Nephron progenitor cell (in vitro differentiated cells): ENCODE results near the gene ELMO1.

ENCODE experiments used
- DNase-seq: peaks from one replicate; pipeline ENCODE4 v3.0.0; 2021
- H3K27ac Mint-ChIP-seq: 2 replicates; pipeline ENCODE4 v1.8.0; 2021; ENCODE audit warnings: mild to moderate bottlenecking, moderate library complexity, mixed read lengths
- H3K27me3 Mint-ChIP-seq: 2 replicates; pipeline ENCODE4 v1.8.0; 2021; ENCODE audit warnings: mild to moderate bottlenecking, low read depth, mixed read lengths; ENCODE audit not compliant: poor library complexity
- H3K36me3 Mint-ChIP-seq: 2 replicates; pipeline ENCODE4 v1.8.0; 2021; ENCODE audit warnings: low read depth, mixed read lengths
- H3K4me1 Mint-ChIP-seq: 2 replicates; pipeline ENCODE4 v1.8.0; 2021; ENCODE audit warnings: mixed read lengths
- H3K4me3 Mint-ChIP-seq: 2 replicates; pipeline ENCODE4 v1.8.0; 2021; ENCODE audit warnings: mild to moderate bottlenecking, moderate library complexity, mixed read lengths
- H3K9me3 Mint-ChIP-seq: 2 replicates; pipeline ENCODE4 v1.8.0; 2021; ENCODE audit warnings: mild to moderate bottlenecking, moderate library complexity, mixed read lengths
- TF ChIP-seq, protein P1 (sequence below): fragments of 200-600 bp; sonication (generic); IDR thresholded peaks from 2 replicates; pipeline ENCODE4 v1.5.0; 2021; ENCODE audit warnings: antibody characterized with exemption

Gene ELMO1

DNA sequence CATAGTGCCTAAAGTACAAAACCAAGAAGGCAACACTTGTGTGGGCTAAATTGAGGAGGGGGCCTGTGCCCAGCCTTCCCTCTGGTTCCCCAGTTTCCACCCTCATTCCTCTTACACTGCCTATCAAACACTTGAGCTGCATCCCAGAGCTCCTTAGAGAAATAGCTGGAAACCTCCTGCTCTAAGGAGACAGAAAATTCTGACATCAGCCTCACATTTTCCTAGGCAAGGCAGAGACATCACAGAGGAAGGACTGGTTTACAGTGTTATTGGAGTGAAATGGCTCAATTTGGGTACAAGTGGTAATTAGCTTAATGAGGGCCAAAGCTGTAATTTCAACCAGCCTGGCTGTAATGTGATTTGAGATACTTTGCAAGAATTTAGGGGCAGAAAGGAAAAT lies 532.0 kb downstream of the ELMO1 start:
- no peak overlapping the region for H3K4me3 Mint-ChIP-seq
- peaks cover 6% of the 10 kb centered on the region for H3K9me3 Mint-ChIP-seq
- no peaks in the 10 kb centered on the region for H3K36me3 Mint-ChIP-seq
- TF ChIP-seq, protein P1, sequence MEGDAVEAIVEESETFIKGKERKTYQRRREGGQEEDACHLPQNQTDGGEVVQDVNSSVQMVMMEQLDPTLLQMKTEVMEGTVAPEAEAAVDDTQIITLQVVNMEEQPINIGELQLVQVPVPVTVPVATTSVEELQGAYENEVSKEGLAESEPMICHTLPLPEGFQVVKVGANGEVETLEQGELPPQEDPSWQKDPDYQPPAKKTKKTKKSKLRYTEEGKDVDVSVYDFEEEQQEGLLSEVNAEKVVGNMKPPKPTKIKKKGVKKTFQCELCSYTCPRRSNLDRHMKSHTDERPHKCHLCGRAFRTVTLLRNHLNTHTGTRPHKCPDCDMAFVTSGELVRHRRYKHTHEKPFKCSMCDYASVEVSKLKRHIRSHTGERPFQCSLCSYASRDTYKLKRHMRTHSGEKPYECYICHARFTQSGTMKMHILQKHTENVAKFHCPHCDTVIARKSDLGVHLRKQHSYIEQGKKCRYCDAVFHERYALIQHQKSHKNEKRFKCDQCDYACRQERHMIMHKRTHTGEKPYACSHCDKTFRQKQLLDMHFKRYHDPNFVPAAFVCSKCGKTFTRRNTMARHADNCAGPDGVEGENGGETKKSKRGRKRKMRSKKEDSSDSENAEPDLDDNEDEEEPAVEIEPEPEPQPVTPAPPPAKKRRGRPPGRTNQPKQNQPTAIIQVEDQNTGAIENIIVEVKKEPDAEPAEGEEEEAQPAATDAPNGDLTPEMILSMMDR = no peak
- H3K4me1 Mint-ChIP-seq = peaks cover 6% of the 10 kb centered on the region
- no peak overlapping the region for H3K27ac Mint-ChIP-seq
- no peaks in the 10 kb centered on the region for H3K27me3 Mint-ChIP-seq
- DNase-seq = no peak

DNA sequence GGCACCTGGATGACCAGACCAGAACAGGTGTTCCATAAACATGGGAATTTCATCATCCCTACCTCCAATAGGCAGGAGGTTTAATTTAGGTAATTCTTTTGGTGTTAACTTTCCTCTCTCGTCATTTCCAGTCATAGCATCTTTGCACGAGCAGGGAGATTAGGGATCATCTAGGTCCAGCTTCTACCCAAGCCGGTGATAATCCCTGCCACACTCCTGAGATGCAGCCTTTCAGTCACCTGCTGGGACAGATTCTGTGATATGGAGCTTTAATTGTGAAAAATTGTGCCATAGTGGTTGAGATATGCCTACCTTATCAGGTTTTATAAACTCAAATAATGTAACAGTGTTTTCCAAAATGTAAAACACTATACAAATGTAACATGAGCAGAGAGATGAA lies 532.5 kb downstream of the ELMO1 start:
- Mint-ChIP-seq H3K9me3 (peaks cover 5% of the 10 kb centered on the region), H3K4me1 (peaks cover 11% of the 10 kb centered on the region), H3K27ac (no peak overlapping the region), H3K4me3 (no peak overlapping the region), H3K27me3 (no peaks in the 10 kb centered on the region), H3K36me3 (no peaks in the 10 kb centered on the region)
- no peak for DNase-seq
- TF ChIP-seq, protein P1 = no peak

DNA sequence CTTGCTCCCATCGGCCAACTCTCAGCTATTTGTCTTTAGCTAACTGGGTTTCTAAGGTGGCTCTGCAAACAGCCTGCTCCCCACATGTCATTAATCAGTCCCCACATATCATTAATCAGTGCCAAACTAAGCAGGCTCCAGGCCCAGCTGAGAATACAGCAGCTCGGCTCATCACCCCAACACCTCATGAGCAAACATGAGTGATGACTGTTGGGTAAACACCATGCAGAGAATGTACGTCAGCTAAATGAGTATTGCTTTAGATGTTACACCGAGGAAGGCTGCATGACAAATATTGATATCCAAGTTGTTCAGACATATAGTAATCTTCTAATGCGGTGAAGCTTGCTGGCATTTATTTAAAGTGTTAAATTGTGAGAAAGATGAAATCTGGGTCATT lies 536.9 kb downstream of the ELMO1 start:
- Mint-ChIP-seq H3K9me3 (no peaks in the 10 kb centered on the region), H3K4me1 (peaks cover 33% of the 10 kb centered on the region), H3K27me3 (no peaks in the 10 kb centered on the region), H3K27ac (no peak overlapping the region), H3K36me3 (no peaks in the 10 kb centered on the region), H3K4me3 (no peak overlapping the region)
- TF ChIP-seq, protein P1 = no peak
- DNase-seq = no peak

DNA sequence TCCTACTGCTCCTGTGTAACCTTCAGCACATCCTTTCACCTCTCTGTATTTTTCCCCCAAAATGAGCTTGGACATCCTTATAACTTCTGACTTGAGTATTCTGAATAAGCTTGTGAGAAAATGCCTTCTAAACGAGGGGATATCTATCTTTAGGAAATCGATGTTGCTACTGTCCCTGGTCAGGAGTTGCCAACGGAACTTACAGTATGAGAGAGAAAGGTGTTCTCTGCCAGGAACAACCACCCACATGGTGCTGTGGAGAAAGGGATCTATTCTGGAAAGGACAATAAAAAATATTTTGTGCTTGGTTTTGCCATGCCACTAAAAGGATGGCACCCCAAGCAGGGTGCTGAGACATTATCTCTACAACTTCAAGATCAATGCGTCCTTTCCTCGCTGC lies 537.8 kb downstream of the ELMO1 start:
- no peaks in the 10 kb centered on the region for H3K36me3 Mint-ChIP-seq
- H3K4me3 Mint-ChIP-seq = no peak overlapping the region
- no peaks in the 10 kb centered on the region for H3K9me3 Mint-ChIP-seq
- H3K27ac Mint-ChIP-seq = no peak overlapping the region
- DNase-seq = no peak
- TF ChIP-seq, protein P1 = no peak
- H3K4me1 Mint-ChIP-seq = peaks cover 42% of the 10 kb centered on the region
- no peaks in the 10 kb centered on the region for H3K27me3 Mint-ChIP-seq

DNA sequence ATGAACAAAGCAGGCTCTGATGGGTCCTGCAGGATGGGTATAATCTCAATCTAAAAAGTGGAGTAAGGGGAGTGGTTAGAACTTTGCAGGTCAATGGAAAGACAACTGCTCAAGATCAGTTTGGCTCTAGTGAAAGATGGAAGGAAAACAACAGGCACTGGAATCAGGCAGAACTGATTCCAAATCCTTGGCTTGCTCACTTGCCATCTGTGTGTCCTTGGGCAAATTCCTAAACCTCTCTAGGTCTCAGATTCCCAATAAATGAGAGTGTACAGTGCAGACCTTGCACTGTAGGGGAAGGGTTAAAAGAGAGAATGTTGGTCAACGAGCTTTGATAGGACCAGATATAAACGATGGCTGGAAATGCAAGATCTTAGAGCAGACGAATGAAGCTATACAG lies 538.3 kb downstream of the ELMO1 start:
- Mint-ChIP-seq H3K27ac (no peak overlapping the region), H3K36me3 (no peaks in the 10 kb centered on the region), H3K4me3 (no peak overlapping the region), H3K4me1 (peaks cover 46% of the 10 kb centered on the region), H3K9me3 (no peaks in the 10 kb centered on the region), H3K27me3 (no peaks in the 10 kb centered on the region)
- TF ChIP-seq, protein P1 = no peak
- no peak for DNase-seq

DNA sequence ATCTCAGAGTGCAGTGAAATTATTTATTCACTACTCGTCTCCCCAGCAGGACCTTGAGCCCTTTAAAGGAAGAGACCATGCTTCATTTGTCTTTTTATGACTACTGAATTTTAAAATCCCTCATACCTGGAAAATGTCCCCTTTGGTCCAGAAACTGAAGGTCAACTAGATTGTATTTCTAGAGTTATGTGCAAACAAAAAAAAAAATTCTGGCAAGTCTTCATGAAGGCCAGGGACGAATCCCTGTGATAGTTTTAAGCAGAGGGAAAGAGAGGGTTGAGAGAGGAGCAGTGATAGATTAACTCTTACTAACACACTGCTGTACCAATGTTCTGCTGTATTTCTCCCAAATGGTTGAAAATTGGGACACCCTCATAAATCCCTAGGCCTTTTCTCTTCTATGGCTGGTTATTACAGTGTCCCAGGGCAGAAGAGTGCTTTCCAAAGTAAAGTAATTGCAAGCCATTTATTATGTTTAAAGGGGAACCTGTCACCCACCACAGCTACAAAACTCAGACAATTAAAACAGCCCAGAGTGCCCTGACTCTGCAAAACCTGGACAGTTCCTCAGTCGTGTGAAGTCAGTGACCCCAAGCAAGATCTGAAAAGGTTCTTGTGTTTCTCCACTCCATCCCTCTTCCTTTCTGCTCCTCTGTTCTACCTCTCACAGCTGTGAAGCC lies 541.6 kb downstream of the ELMO1 start:
- TF ChIP-seq, protein P1 = no peak

More for the DNA sequence above, 541.6 kb downstream of the ELMO1 start:
- Mint-ChIP-seq H3K36me3 (no peaks in the 10 kb centered on the region), H3K27ac (peak overlapping the region; percentile 91), H3K4me3 (no peak overlapping the region), H3K4me1 (peaks cover 75% of the 10 kb centered on the region), H3K9me3 (no peaks in the 10 kb centered on the region), H3K27me3 (peaks cover 6% of the 10 kb centered on the region)
- no peak for DNase-seq
